Left kidney (tissue), 2 donors: Measurements from ENCODE around the gene NEURL1B. TPM values are rescaled to one million over a fixed set of nuclear protein-coding genes. Genes with fewer than 3 reads are reported as not detected.
"Not testable (repeated sequence)": the region's sequence is repeated elsewhere in the genome, so short reads cannot be mapped to it uniquely, and the experiment has no call there.

Experiments
- DNase-seq: peaks from one replicate; pipeline ENCODE4 v3.0.0-alpha.2; 2013
- polyA plus RNA-seq: library from polyadenylated mRNA; unstranded; fragments of 120-200 nt; gene quantifications from one replicate; pipeline ENCODE4 v1.2.1, GENCODE V29; 2013; ENCODE audit not compliant: insufficient read length

The NEURL1B gene
- polyA plus RNA-seq, 1 donor, result 14.8 TPM

GRCh38 chr5:172656496-172656895 is 15.4 kb downstream of the NEURL1B start:
- DNase-seq, result not testable (repeated sequence)

GRCh38 chr5:172657524-172658233 is 16.6 kb downstream of the NEURL1B start:
- DNase-seq, result not testable (repeated sequence)

GRCh38 chr5:172658391-172658790 is 17.3 kb downstream of the NEURL1B start:
- no peak for DNase-seq

GRCh38 chr5:172658961-172659501 is 18.0 kb downstream of the NEURL1B start:
- DNase-seq, result no peak

- DNase-seq, result no peak
These were observed 18.5 kb downstream of the NEURL1B start for GRCh38 chr5:172659570-172659908.

GRCh38 chr5:172659909-172660628 is 19.0 kb downstream of the NEURL1B start:
- peak; percentile 46 for DNase-seq

- DNase-seq, result no peak
These were observed 19.9 kb downstream of the NEURL1B start for GRCh38 chr5:172660974-172661373.

GRCh38 chr5:172661526-172661925 is 20.5 kb downstream of the NEURL1B start:
- DNase-seq, result no peak

- no peak for DNase-seq
These were observed 21.5 kb downstream of the NEURL1B start for GRCh38 chr5:172662596-172662995.

GRCh38 chr5:172664018-172664417 is 23.0 kb downstream of the NEURL1B start:
- no peak for DNase-seq

- DNase-seq, result no peak
These were observed 23.8 kb downstream of the NEURL1B start for GRCh38 chr5:172664681-172665541.

GRCh38 chr5:172666251-172666650 is 25.2 kb downstream of the NEURL1B start:
- DNase-seq, result no peak

- no peak for DNase-seq
These were observed 26.9 kb downstream of the NEURL1B start for GRCh38 chr5:172667786-172668593.

GRCh38 chr5:172668594-172669071 is 27.6 kb downstream of the NEURL1B start:
- DNase-seq, result no peak

- no peak for DNase-seq
These were observed 28.4 kb downstream of the NEURL1B start for GRCh38 chr5:172669386-172670004.

GRCh38 chr5:172670005-172670402 is 28.9 kb downstream of the NEURL1B start:
- no peak for DNase-seq

GRCh38 chr5:172670444-172670843 is 29.4 kb downstream of the NEURL1B start:
- no peak for DNase-seq

- DNase-seq, result no peak
These were observed 30.0 kb downstream of the NEURL1B start for GRCh38 chr5:172671091-172671490.

- no peak for DNase-seq
These were observed 31.6 kb downstream of the NEURL1B start for GRCh38 chr5:172672681-172673080.

GRCh38 chr5:172674155-172674554 is 33.1 kb downstream of the NEURL1B start:
- no peak for DNase-seq

- DNase-seq, result no peak
These were observed 35.9 kb downstream of the NEURL1B start for GRCh38 chr5:172676914-172677475.
